PC-3 (cell line): Measurements from ENCODE around the gene PLCXD1.

ENCODE experiments used
- CTCF ChIP-seq: fragments of 300-600 bp; sonication (generic); conservative IDR thresholded peaks from 2 replicates; pipeline ENCODE4 v1.5.1; 2017; ENCODE audit warnings: antibody characterized with exemption, low read depth, mild to moderate bottlenecking, low read length
- EZH2 ChIP-seq: fragments of 300-600 bp; sonication (generic); IDR thresholded peaks from one replicate; pipeline ENCODE4 v1.6.1; 2017; ENCODE audit warnings: antibody characterized with exemption, mild to moderate bottlenecking, low read length; ENCODE audit not compliant: unreplicated experiment
- EZH2phosphoT487 ChIP-seq: fragments of 300-600 bp; sonication (generic); IDR thresholded peaks from 2 replicates; pipeline ENCODE4 v1.6.1; 2018; ENCODE audit warnings: mild to moderate bottlenecking, antibody characterized with exemption, low read length, borderline replicate concordance

DNA sequence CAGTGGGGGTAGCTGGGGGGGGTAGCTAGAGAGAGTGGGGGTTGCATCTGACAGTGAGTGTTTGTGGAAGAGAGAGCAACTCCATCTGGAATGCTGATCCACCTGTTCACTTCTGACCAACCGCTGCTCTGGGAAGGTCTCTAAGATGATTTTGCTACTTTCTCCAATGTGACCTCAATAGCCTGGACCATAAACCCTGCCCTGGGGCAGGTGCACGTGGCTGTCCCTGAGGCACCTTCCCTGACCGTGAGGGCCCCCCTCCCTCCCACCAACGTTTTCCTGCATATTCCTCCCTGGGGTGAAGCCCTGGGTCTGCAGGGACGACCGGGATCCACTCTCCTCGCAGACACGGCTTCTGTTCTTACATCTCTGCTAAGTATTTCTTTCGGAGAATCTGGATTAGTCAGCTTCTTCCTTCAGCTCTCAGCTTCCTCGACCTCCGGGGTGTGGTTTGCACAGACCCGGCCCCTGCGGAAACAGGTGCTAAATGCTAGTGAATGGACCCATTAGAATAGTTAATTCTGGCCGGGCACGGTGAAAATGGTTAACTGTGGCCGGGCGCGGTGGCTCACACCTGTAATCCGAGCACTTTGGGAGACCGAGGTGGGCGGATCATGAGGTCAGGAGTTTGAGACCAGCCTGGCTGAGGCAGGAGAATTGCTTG, 21.4 kb upstream of the PLCXD1 start:
- TF ChIP-seq CTCF (no peak), EZH2phosphoT487 (no peak), EZH2 (no peak)
